Panc1 (cell line): Measurements from ENCODE around the gene PSME3IP1.

Experiments
- POLR2AphosphoS5 ChIP-seq: IDR thresholded peaks from 2 replicates; pipeline ENCODE4 v1.6.1; 2012; ENCODE audit warnings: mild to moderate bottlenecking, low read depth, low read length, moderate library complexity
- SIN3A ChIP-seq: IDR thresholded peaks from 2 replicates; pipeline ENCODE4 v1.6.1; 2012; ENCODE audit warnings: low read depth, mild to moderate bottlenecking, low read length, moderate library complexity, borderline replicate concordance; ENCODE audit not compliant: insufficient read depth
- TF ChIP-seq, protein P1 (sequence below): fragments of 450-650 bp; IDR thresholded peaks from 2 replicates; pipeline ENCODE4 v1.5.1; 2017; ENCODE audit warnings: mild to moderate bottlenecking
- TF ChIP-seq, protein P2 (sequence below), 2 experiments: IDR thresholded peaks; 2 replicates each; pipeline ENCODE4 v1.6.1; 2011 to 2012; ENCODE audit warnings: low read depth in 2 of 2, control low read depth in 1 of 2, low read length in 1 of 2, mild to moderate bottlenecking in 1 of 2, moderate library complexity in 1 of 2; ENCODE audit not compliant: insufficient read depth in 1 of 2

GRCh38 chr16:57138281-57138935 lies 47.4 kb downstream of the PSME3IP1 start:
- TF ChIP-seq, protein P1, sequence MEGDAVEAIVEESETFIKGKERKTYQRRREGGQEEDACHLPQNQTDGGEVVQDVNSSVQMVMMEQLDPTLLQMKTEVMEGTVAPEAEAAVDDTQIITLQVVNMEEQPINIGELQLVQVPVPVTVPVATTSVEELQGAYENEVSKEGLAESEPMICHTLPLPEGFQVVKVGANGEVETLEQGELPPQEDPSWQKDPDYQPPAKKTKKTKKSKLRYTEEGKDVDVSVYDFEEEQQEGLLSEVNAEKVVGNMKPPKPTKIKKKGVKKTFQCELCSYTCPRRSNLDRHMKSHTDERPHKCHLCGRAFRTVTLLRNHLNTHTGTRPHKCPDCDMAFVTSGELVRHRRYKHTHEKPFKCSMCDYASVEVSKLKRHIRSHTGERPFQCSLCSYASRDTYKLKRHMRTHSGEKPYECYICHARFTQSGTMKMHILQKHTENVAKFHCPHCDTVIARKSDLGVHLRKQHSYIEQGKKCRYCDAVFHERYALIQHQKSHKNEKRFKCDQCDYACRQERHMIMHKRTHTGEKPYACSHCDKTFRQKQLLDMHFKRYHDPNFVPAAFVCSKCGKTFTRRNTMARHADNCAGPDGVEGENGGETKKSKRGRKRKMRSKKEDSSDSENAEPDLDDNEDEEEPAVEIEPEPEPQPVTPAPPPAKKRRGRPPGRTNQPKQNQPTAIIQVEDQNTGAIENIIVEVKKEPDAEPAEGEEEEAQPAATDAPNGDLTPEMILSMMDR, result no peak
- no peak for TF ChIP-seq POLR2AphosphoS5
- TF ChIP-seq, protein P2, sequence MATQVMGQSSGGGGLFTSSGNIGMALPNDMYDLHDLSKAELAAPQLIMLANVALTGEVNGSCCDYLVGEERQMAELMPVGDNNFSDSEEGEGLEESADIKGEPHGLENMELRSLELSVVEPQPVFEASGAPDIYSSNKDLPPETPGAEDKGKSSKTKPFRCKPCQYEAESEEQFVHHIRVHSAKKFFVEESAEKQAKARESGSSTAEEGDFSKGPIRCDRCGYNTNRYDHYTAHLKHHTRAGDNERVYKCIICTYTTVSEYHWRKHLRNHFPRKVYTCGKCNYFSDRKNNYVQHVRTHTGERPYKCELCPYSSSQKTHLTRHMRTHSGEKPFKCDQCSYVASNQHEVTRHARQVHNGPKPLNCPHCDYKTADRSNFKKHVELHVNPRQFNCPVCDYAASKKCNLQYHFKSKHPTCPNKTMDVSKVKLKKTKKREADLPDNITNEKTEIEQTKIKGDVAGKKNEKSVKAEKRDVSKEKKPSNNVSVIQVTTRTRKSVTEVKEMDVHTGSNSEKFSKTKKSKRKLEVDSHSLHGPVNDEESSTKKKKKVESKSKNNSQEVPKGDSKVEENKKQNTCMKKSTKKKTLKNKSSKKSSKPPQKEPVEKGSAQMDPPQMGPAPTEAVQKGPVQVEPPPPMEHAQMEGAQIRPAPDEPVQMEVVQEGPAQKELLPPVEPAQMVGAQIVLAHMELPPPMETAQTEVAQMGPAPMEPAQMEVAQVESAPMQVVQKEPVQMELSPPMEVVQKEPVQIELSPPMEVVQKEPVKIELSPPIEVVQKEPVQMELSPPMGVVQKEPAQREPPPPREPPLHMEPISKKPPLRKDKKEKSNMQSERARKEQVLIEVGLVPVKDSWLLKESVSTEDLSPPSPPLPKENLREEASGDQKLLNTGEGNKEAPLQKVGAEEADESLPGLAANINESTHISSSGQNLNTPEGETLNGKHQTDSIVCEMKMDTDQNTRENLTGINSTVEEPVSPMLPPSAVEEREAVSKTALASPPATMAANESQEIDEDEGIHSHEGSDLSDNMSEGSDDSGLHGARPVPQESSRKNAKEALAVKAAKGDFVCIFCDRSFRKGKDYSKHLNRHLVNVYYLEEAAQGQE (IDR thresholded peaks at IDR 0.05; ENCODE audit: insufficient read depth in 1 of 2, low read depth in 2 of 2, low read length in 1 of 2), result no peak
- TF ChIP-seq SIN3A, result no peak
